HG03469 (cell line): ENCODE results near the gene PACRG.

Experiments used
- ATAC-seq: cut with Tn5 transposase; IDR thresholded peaks from one replicate; pipeline ENCODE4 v1.9.1; 2021; ENCODE audit warnings: mild to moderate bottlenecking, moderate library complexity, moderate number of reproducible peaks; ENCODE audit not compliant: unreplicated experiment

Gene PACRG

DNA sequence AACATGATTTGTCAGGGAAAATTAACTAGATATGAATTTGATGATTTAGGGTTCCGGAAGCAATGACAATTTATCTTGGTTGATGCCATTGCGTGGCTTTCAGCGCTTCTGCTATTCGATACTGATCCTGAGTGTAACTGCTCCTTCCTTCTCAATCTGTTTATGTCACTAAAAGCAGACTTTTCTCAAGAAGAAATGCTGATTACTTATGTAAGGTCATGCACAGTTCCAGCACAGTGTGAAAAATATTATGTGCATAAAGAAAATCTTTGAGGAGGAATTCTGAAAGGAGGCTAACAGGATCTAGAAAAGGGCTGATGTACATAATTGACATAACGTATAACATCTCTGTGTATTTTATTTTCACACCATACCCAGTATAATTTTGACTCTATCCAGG is 336.6 kb downstream of the PACRG start:
- no peak for ATAC-seq

DNA sequence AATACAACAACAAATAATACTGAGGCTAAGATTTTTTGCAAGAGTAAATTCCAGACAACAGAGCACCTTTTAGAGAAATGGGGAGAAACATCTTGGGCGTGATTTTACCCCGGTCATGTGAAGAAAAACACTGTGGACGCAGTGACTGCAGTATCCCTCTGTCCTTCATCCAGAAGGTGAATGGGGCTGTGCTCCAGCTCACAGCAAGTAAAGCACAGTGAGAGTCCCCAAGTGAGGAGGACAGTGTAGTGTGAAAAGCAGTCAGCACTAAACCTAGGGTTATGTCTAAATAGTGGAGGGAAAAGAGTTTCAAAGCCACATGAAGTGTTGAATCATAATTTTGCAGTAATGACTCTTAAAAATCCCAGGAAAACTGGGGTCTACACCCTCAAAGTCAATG is 338.4 kb downstream of the PACRG start:
- ATAC-seq = no peak

DNA sequence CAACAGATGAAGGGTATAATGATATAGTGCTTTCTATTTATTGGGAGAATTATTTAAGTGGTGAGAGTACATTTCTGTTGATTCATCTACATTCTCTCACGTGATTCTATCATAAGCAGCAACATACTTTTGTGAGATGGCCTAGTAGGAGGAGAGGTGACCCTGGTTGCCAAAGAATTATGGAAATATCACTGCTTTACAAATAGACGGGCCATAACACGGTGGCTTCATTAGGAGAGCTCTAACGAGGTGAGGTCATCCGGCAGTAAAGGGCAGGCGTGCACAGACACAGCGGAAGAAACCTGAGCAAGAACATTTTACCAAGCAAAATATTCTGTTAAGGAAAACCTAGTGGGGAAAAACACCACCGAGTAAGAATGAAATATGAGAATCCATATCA is 349.4 kb downstream of the PACRG start:
- ATAC-seq = no peak

DNA sequence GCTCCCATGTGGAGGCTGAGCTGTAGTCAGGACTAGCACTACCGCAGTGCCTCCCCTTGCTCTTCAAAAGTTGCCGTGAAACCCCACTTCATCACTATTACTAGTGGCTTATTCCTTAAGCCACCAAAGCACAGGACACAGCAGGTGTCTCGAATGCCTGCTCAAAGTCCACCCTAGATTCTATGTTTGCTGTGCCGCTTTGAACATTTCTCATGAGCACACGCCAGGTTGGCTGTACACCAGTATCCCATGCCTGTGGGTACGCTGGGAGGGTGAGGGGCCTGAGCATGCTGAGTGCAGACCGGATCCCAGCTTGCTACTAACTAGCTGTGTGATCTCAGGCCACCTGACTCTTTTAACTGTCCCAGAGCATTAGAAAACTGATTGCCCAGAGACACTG is 350.9 kb downstream of the PACRG start:
- ATAC-seq = no peak

DNA sequence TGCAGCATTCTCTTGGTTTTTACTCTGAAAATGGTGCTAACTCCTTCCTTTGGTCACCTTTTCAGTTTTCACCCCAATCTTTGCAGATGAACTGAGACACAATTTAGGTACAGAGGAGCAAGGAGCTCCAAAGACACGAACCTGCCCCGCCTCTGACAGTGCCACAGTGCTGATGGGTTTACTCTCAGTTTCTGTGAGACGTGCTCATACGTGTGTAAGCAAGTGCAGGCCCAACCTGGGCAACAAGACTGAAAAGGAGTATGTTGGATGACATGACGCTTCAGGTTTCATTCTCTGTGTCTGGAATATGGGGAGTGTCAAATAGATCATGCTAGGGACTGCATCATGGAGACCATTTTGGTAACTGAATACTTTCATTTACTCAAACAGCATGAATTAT is 352.5 kb downstream of the PACRG start:
- no peak for ATAC-seq

DNA sequence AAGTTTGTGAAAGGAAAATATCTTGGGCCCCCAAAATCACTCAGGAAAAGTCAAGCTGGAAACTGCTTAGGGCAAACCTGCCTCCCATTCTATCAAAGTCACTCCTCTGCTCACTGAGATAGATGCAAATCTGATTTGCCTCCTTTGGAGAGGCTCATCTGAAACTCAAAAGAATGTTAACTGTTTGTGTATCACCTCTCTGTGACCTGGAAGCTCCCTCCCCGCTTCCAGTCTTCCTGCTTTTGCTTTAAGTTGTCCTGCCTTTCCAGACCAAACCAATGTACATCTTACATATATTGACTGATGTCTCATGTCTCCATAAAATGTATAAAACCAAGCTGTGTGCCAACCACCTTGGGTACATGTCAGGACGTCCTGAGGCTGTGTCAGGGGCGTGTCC is 355.4 kb downstream of the PACRG start:
- ATAC-seq = no peak

DNA sequence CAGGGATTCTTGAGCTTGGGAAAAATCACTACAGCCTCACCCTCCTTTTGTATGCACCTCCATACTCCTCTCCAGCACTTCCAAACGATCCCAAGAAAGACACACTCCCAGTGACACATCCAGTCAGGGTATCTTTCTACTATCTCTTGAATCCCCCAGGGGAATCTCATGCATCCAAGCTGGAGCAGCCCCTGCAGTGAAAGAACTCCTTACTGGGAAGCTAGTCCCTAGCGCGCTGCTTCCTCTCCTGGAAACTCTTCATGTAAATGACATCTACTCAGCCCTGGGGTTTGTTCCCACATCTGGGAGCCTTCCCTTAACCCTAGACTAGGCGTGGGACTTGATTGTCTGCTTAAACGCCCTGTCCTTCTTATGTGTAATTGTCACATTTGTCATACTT is 357.7 kb downstream of the PACRG start:
- ATAC-seq = no peak

DNA sequence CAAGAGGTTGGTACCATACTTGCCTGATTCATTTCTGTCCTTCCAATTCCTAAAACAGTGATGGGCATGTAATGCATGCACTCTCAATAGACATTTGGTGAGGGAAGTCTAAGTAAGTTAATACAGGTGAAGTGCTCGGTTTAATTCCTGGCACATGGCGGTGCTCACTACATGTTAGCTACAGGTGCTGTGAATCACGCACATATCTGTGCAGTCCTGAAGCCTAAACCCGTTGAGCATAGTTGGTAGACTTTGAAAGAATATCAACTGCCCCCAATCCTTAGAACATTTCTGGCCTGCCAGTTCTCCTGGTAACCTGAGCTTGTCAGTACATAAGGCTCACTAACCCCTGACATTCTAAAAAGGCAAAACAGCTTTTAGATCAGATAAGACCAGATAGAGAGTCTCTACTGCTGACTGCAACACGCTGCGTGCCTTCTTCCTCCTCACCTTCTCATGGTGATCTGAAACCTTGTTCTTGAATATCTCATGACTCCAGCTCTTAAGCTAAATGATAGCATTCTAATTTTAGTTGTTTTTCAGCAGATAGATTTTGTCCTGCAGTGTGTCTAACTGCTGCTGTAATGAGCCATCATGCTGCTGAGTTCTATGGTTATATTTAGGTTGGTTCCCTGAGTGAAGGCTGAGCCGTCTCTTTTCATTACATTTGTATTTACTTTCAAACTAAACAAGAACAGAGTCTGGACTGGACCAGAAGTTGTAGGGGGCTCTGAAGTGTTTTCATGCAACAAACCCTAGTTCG is 358.3 kb downstream of the PACRG start:
- ATAC-seq = no peak

DNA sequence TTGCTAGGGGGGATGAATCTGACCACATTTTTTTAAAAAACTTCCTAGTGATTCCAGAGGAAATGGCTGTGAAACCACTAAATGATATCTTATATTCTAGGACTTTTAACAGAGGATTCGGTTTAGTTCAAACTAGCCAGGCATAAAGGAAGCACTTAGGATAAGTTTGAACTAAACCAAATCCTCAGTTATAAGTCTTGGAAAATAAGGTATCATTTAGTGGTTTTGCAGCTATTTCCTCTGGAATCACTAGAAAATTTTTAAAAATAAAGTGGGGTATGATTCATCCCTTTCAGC is 358.8 kb downstream of the PACRG start:
- no peak for ATAC-seq

DNA sequence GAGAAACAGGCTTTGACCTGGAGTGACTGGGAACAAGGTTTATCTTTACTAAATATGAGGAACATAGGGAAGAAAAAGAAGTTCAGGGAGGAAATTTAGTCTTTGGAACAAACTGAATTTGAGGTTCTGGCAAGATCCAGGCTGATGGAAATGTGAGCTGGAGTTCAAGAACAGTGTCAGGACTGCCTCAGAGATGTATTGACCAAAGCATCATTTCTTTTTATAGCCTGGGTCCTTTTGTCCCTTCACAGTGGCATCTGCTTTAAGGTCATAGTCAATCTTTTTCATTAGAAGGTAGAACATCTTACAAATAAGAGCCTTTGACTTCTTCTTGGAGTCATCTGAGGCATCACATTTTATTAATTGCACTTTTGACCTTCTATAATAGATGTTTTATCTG is 360.2 kb downstream of the PACRG start:
- ATAC-seq = no peak

DNA sequence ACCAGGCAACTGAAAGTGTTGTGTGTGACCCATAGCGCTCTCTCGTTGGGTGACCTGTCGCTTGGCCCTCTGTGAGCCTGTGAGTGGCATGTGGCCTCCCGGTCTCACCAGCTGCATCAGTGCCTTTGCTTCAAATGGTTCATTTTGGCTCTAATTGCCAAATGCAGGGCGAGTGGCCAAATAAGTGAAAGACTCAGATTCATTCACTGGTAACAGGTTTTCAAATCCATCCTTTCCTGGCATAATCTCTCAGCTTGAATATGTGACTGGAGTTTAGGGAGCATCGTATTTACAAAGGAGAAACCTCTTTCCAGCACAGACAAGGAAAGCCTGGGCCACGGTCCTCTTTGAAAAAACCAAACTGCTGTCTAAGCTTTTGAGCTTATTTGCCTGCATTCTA is 365.1 kb downstream of the PACRG start:
- no peak for ATAC-seq

DNA sequence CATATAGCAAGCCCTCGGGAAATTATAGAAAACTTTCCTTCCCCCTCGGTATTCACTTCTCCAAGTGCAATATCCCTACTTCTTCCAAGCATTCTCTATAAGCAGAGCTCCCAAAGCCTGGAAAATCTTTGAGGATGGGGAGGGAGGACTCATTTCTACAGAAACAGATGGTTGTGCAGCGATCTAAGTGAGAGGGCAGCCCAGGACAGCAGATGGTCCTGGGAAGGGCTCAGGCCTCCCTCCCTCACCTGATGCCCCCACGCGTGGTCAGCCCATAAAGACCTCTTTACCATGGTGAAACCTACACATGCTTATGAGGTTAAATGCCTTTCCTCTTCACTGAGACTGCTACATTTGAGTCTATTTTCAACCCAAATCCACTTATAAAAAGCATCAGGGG is 367.1 kb downstream of the PACRG start:
- no peak for ATAC-seq

DNA sequence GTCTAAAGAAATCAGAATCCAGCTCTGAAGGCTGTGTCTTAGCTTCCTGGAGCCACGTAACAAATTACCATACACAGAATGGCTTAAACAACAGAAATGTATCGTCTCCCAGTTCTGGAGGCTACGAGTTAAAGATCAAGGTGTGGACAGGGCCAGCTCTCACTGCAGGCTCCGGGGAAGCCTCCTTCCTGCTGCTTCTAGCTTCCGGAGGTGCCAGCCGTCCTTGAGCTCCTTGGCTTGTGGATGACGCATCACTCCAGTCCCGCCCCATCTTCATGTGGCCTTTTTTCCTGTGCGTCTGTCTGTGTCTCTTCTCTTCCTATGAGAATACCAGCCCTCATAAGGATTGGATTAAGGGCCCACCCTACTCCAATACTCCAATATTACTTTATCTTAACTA is 367.6 kb downstream of the PACRG start:
- ATAC-seq = no peak

DNA sequence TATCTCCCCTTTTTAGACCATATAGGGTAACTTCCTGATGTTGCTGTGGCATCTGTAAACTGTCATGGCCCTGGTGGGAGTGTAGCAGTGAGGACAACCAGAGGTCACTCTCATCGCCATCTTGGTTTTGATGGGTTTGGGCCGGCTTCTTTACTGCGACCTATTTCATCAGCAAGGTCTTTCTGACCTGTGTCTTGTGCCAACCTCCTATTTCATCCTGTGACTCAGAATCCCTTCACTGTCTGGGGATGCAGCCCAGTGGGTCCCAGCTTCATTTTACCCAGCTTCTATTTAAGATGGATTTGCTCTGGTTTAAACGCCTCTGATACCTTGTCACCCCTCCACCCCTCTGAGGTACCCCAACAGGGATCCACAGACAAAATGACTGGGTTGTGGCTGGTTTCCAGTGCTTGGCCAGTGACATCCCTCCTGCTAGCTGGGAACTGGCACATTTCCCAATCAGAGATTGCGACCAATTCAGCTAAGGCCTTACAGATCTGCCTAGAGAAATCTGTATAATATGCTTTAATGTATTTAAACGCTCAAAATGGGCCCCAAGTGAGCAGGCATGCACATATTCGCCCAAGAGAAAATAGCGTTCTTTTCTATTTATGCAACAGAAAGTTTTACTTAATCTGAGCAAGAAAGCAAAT is 371.2 kb downstream of the PACRG start:
- ATAC-seq = no peak

DNA sequence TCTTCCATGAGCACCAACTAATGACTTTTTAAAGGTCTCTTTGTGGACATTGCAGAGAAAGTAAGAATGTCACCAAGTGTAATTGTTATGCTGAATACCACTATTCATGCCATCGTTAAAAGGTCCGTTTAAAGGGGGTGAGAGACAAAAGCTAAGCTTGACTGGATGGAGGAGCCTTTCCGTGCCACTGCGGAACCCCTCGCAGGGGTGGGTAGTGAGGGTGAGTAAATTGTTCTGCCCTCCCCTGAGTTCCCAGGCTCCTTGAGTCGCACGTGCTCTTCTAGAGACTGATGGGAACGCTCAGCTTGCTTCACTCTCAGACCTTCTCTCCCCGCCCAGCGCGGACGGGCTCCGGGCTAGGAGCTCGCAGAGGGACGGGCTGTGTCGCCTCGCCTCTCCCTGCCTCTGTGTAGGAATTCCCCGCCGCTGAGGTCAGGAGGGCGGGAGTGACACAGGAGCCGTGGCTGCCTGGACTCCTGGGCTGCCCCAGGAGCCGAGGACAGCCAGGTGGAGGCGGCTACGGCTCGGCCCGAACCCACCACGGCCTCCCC is 371.9 kb downstream of the PACRG start:
- ATAC-seq = no peak

DNA sequence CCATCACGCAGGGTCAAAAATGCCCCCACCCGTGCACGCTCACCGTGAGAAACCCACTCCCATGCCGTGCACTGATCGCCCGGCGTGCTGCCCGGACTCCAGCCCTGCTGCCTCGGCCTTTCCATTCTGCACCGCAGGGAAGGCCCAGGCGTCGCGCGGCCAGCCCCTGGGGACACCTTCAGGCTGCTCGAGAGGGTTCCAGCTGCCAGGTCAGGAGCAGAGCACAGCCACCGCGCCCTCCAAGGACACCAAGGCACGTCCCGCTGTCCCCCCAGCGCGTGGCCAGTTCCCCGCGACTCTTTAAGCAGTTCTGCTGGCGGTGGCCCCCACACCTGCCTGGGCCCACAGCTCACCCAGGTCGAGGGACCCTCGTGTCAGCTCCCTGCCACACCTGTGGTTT is 372.5 kb downstream of the PACRG start:
- ATAC-seq = no peak

DNA sequence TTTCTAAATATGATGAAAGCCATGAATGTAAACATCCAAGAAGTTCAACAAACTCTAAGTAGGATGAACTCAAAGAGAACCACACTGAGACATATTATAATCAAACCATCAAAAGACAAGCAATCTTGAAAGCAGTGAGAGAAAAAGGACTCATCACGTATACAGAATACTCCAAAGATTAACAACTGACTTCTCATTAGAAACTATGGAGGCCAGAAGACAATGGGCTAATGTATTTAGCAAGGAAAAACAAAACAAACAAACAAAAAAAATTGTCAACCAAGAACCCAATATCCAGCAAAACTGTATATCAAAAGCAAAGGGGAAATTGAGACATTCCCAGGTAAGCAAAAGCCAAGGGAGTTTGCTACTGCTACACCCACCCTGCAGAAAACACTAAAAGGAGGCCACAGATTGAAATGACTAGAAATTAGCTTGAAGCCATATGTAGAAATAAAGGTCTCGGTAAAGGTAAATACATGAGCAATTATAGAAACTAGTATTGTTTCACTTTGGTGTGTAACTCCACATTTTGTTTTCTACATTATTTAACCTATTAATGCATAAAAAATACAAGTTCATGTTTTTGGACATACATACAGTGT is 385.7 kb downstream of the PACRG start:
- ATAC-seq = no peak

DNA sequence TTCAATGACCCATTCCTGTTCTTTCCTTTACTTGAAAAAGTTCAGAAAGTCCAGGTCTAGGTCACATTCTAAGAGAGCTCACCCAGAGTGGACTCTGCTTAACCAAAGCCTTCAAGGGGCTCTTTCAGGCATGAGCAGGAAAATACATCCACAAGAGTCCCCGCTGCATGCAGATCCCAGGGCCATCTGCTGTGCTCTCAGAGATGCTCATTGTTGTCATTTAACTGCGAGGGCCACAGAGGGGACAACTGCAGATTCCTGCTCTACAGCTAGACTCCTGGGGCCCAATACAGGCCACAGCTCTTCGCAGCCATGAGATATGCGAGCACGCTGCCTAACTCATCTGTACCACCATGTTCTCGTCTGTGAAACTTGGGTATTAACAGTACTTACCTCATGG is 391.2 kb downstream of the PACRG start:
- no peak for ATAC-seq

DNA sequence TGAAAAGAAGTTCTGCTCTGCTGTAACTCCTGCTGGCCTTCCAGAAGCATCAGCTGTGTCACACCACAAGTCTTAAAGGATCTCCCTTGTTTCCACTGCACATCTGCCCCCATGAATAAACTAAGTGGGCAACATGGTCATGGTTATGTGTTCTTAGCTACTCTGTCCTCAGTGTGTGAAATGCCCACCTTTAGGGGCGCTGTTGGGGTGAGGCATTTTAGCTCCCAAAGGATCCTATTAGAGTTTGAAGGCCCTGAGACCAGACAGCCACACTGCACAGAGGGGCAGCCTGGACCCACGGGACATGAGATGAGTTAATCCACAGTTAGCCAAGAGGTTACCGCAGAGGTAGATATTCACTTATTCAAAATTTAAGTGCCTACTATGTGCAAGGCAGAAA is 392.4 kb downstream of the PACRG start:
- ATAC-seq = no peak

DNA sequence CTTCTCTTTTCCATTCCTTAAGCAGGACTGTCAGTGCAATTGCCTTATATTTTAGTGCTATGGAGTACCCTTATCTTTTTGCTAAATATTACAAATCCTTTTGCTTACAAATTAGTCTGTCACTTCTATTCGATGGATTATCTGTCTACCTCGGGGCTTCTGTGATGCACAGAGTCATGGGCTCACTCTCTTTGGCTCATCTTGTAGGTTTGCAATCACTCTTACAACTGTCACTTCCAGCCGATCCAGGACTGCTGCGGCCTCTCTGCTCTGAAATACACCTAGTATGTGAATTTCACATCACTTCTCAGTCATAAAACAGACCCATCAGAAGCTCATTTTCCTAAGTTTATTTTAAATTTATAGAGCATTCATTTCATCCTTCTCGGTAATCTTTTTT is 393.5 kb downstream of the PACRG start:
- ATAC-seq = no peak

DNA sequence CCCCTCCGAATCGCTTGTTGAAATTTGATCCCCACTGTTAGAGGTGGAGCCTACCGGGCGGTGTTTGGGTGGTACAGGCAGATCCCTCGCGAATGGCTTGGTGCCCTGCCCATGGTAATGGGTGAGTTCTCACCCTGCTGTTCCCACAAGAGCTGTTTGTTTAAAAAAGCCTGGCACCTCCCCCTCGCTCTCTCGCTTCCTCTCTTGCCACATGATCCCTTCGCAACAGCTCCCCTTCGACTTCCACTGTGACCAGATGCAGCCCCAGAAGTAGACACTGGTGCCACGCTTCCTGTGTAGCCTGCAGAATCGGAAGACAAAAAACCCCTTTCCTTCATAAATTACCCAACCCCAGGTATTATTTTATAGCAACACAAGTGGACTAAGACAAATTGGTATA is 394.6 kb downstream of the PACRG start:
- ATAC-seq = no peak

DNA sequence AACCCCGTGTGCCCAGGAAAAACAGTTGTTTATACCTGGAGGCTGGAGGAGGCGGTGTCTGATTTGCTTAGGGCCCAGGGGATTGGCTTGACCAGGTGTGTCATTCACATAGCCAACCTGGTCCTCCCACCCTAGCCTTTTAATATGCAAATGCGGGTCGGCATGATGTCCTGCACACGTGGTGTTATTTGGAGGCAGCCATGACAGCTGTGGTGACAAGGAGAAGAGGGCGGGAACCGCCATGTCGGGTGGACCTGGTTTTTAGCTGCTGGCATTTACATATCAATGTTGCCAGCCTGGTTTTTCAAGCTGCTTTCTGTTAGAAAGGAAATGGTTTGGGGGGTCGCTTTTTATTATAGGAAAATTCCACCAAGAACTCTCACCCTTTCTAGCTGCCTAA is 395.3 kb downstream of the PACRG start:
- ATAC-seq = no peak
